Astrocyte (in vitro differentiated cells and primary cell): Measurements from ENCODE around the gene TUBA4B.

Experiments used
- CTCF ChIP-seq: IDR thresholded peaks from 2 replicates; pipeline ENCODE4 v1.5.1; 2011; ENCODE audit warnings: low read depth, mild to moderate bottlenecking, inconsistent platforms, low read length, moderate library complexity; ENCODE audit not compliant: insufficient read depth
- EZH2 ChIP-seq: IDR thresholded peaks from 2 replicates; pipeline ENCODE4 v1.6.1; 2012; ENCODE audit warnings: mild to moderate bottlenecking, low read length, inconsistent platforms; ENCODE audit not compliant: insufficient read depth

DNA sequence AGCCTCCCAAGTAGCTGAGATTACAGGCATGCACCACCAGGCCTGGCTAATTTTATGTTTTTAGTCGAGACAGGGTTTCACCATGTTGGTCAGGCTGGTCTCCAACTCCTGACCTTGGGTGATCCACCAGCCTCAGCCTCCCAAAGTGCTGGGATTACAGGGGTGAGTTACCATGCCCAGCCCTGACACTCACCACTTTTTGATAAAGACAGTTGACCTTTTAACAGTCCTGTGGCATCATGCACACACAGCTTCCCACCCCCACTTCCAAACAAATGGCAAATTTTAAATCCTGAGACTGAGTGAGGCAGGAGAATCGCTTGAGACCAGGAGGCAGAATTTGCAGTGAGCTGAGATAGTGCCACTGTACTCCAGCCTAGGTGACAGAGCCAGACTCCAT lies 20.0 kb downstream of the TUBA4B start:
- TF ChIP-seq CTCF, result no peak
- TF ChIP-seq EZH2, result no peak
